ENCODE results near the gene UBE4A.
"Not testable (repeated sequence)": the region's sequence is repeated elsewhere in the genome, so short reads cannot be mapped to it uniquely, and the experiment has no call there.

The UBE4A gene

GRCh38 chr11:118402594-118402993 lies 43.2 kb downstream of the UBE4A start:
- DNase-seq = not testable (repeated sequence)

- peak; percentile 97 for DNase-seq
These were observed 47.3 kb downstream of the UBE4A start for GRCh38 chr11:118406599-118407166.

GRCh38 chr11:118410055-118410745 lies 50.8 kb downstream of the UBE4A start:
- peak; percentile 44 for DNase-seq

GRCh38 chr11:118411530-118411929 lies 52.1 kb downstream of the UBE4A start:
- no peak for DNase-seq

GRCh38 chr11:118412921-118413320 lies 53.5 kb downstream of the UBE4A start:
- DNase-seq = no peak

GRCh38 chr11:118415062-118415738 lies 55.8 kb downstream of the UBE4A start:
- DNase-seq = no peak

- no peak for DNase-seq
These were observed 56.3 kb downstream of the UBE4A start for GRCh38 chr11:118415739-118416068.

- not testable (repeated sequence) for DNase-seq
These were observed 57.5 kb downstream of the UBE4A start for GRCh38 chr11:118416900-118417299.

- no peak for DNase-seq
These were observed 58.4 kb downstream of the UBE4A start for GRCh38 chr11:118417801-118418200.

GRCh38 chr11:118418766-118419165 lies 59.4 kb downstream of the UBE4A start:
- DNase-seq = no peak

GRCh38 chr11:118427707-118428106 lies 68.3 kb downstream of the UBE4A start:
- no peak for DNase-seq

- no peak for DNase-seq
These were observed 71.6 kb downstream of the UBE4A start for GRCh38 chr11:118430956-118431355.

GRCh38 chr11:118434123-118434552 lies 74.7 kb downstream of the UBE4A start:
- no peak for DNase-seq

GRCh38 chr11:118434553-118435289 lies 75.3 kb downstream of the UBE4A start:
- DNase-seq = peak; percentile 63

- peak; percentile 79 for DNase-seq
These were observed 76.0 kb downstream of the UBE4A start for GRCh38 chr11:118435290-118435892.

GRCh38 chr11:118435893-118436624 lies 76.7 kb downstream of the UBE4A start, which contains the start of gene KMT2A:
KMT2A (plus strand) TSS chr11:118436492; CDS start chr11:118436513, 21 bp downstream.
- peak; percentile 99 for DNase-seq

- no peak for DNase-seq
These were observed 77.3 kb downstream of the UBE4A start for GRCh38 chr11:118436639-118437207.

GRCh38 chr11:118437208-118438125 lies 78.1 kb downstream of the UBE4A start:
- peak; percentile 33 for DNase-seq

GRCh38 chr11:118438314-118438931 lies 79.0 kb downstream of the UBE4A start:
- DNase-seq = peak; percentile 24

- no peak for DNase-seq
These were observed 80.2 kb downstream of the UBE4A start for GRCh38 chr11:118439646-118440045.

Measured in DMS79 (cell line).